ENCODE data around the gene PRDM8. TPM values are rescaled to one million over a fixed set of nuclear protein-coding genes. Genes with fewer than 3 reads are reported as not detected.
"Not testable (repeated sequence)": the region's sequence is repeated elsewhere in the genome, so short reads cannot be mapped to it uniquely, and the experiment has no call there.

Gene PRDM8
- total and polyA plus RNA-seq, 2 of the 4 experiments (the other 2 are of a cell fraction) = 5.7 to 15.8 TPM

- CTCF ChIA-PET = not testable (repeated sequence)
These were observed 50.2 kb downstream of the PRDM8 start for GRCh38 chr4:80247484-80247883.

More at GRCh38 chr4:80247484-80247883, 50.2 kb downstream of the PRDM8 start:
- H3K27me3 ChIP-seq (ENCODE audit: control insufficient read depth, insufficient read depth, low read length); H4K8ac ChIP-seq (ENCODE audit: low read depth in 2 of 2, low read length in 2 of 2); H2BK20ac ChIP-seq (ENCODE audit: low read depth, low read length); H3K56ac ChIP-seq (ENCODE audit: extremely low read depth, insufficient read depth, low read length); H4K91ac ChIP-seq (ENCODE audit: insufficient read depth, low read depth, low read length); H3K36me3 ChIP-seq (ENCODE audit: control insufficient read depth, insufficient read depth, low read length); DNase-seq; in situ Hi-C loops (cut with MboI; ENCODE audit: low sequenced_read_pairs); H3K4me3 ChIP-seq (ENCODE audit: insufficient read depth, low read depth, low read length); POLR2A ChIA-PET (ENCODE audit: unreplicated experiment); intact Hi-C loops (cut with micrococcal nuclease); H4K20me1 ChIP-seq (ENCODE audit: insufficient read depth, low read length); dilution Hi-C loops (cut with HindIII; ENCODE audit: low sequenced_read_pairs, unreplicated experiment); H2BK120ac ChIP-seq (ENCODE audit: low read depth, low read length); H3K9me3 ChIP-seq (ENCODE audit: control insufficient read depth, insufficient read depth, low read length); BruUV-seq (replicated peaks); H2AK9ac ChIP-seq (replicated peaks; ENCODE audit: low read depth, low read length, poor library complexity); H2AFZ ChIP-seq (replicated peaks; ENCODE audit: low read length, poor library complexity); H3K23ac ChIP-seq (ENCODE audit: low read depth, low read length); H3K9ac ChIP-seq (ENCODE audit: low read depth, low read length); H2AK5ac ChIP-seq (ENCODE audit: low read depth, low read length); H4K5ac ChIP-seq (ENCODE audit: low read depth, low read length); H3K14ac ChIP-seq (replicated peaks; ENCODE audit: low read depth, low read length); H3K18ac ChIP-seq (ENCODE audit: low read depth, low read length); H3K4me1 ChIP-seq (ENCODE audit: control insufficient read depth, insufficient read depth, low read length); H2BK5ac ChIP-seq (ENCODE audit: low read depth, low read length, poor library complexity, severe bottlenecking); ATAC-seq (ENCODE audit: low read depth); H2BK15ac ChIP-seq (ENCODE audit: low read depth, low read length); H3K27ac ChIP-seq (ENCODE audit: insufficient read depth, low read length); H3K4ac ChIP-seq (ENCODE audit: low read depth, low read length); H3K79me1 ChIP-seq (ENCODE audit: low read depth in 1 of 2, low read length in 2 of 2); H3K9me1 ChIP-seq (ENCODE audit: insufficient read depth, low read length); H3K4me2 ChIP-seq (ENCODE audit: low read depth, low read length): not testable (repeated sequence)
- WGBS, 2 experiments (ENCODE audit: extremely low coverage in 2 of 2, insufficient read length in 1 of 2) = no CpG with 5 or more reads among the region's 1 CpG
